ENCODE results near the gene CSKMT.

DNA sequence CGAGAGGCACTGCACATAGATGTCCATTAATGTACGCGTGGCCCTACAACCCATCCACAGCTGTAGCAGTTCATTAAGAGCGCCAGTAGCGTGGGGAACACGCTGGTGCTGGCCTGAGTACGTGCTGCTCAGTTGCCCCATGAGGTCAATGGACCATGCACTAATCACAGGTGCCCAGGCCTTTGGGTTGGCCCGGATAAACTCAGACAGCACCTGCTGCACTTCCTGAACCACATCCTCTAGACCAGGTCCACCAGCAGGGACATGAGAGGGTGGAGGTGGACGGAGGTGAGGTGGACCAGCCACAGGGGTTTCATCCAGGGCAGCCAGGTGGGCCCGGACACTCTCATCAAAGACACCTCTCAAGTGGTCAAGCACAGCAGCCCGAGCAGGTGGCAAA, 15.6 kb upstream of the CSKMT start:
- TF ChIP-seq, protein P1, sequence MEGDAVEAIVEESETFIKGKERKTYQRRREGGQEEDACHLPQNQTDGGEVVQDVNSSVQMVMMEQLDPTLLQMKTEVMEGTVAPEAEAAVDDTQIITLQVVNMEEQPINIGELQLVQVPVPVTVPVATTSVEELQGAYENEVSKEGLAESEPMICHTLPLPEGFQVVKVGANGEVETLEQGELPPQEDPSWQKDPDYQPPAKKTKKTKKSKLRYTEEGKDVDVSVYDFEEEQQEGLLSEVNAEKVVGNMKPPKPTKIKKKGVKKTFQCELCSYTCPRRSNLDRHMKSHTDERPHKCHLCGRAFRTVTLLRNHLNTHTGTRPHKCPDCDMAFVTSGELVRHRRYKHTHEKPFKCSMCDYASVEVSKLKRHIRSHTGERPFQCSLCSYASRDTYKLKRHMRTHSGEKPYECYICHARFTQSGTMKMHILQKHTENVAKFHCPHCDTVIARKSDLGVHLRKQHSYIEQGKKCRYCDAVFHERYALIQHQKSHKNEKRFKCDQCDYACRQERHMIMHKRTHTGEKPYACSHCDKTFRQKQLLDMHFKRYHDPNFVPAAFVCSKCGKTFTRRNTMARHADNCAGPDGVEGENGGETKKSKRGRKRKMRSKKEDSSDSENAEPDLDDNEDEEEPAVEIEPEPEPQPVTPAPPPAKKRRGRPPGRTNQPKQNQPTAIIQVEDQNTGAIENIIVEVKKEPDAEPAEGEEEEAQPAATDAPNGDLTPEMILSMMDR (optimal IDR thresholded peaks at IDR 0.05 in 1 of 3, IDR thresholded peaks at IDR 0.05 in 1 of 3, conservative IDR thresholded peaks at IDR 0.05 in 1 of 3; ENCODE audit: extremely low read depth in 1 of 3, insufficient read depth in 2 of 3, low read length in 3 of 3), result no peak
- TF ChIP-seq EZH2 (IDR thresholded peaks at IDR 0.05; ENCODE audit: low read length), result no peak

Data from keratinocyte (primary cell).